ENCODE results near the gene FGFBP3.

Gene FGFBP3

GRCh38 chr10:91924212-91925021, 15.1 kb upstream of the FGFBP3 start:
- Histone ChIP-seq H3K27me3 (ENCODE audit: insufficient read depth, low read length) (no peaks in the 10 kb centered on the region), H3K79me2 (ENCODE audit: insufficient read depth, low read length) (peaks cover 56% of the 10 kb centered on the region), H3K9me3 (ENCODE audit: low read length) (no peaks in the 10 kb centered on the region), H2AFZ (ENCODE audit: low read length) (no peak overlapping the region), H3K4me3 (ENCODE audit: low read depth, low read length, poor library complexity, severe bottlenecking) (peak overlapping the region; percentile 98), H3K27ac (ENCODE audit: low read depth, low read length, poor library complexity, severe bottlenecking) (peak overlapping the region; percentile 71), H4K20me1 (ENCODE audit: insufficient read depth, low read length) (no peaks in the 10 kb centered on the region), H3K4me2 (ENCODE audit: low read length) (peak overlapping the region; percentile 80), H3F3A (ENCODE audit: insufficient read depth, low read length) (no peaks in the 10 kb centered on the region), H3K4me1 (ENCODE audit: insufficient read depth, low read length, severe bottlenecking) (peaks cover 25% of the 10 kb centered on the region), H3K9me2 (ENCODE audit: low read depth, low read length) (no peaks in the 10 kb centered on the region), H3K9ac (ENCODE audit: low read length) (peak overlapping the region; percentile 94), H3K36me3 (ENCODE audit: insufficient read depth, low read length) (0 out of 2 replicates have a peak, but pooled peaks cover 9% of the 10 kb centered on the region)
- TF ChIP-seq CTCF (IDR thresholded peaks at IDR 0.05; ENCODE audit: low read length) (no peak), EZH2 (IDR thresholded peaks at IDR 0.05; ENCODE audit: borderline replicate concordance, low read length) (no peak)

- 0 out of 2 replicates have a peak, but pooled peaks cover 9% of the 10 kb centered on the region for H3K36me3 ChIP-seq (ENCODE audit: insufficient read depth, low read length)
- no peaks in the 10 kb centered on the region for H3K9me2 ChIP-seq (ENCODE audit: low read depth, low read length)
- peak within 1 kb of the TSS; percentile 71 for H3K27ac ChIP-seq (ENCODE audit: low read depth, low read length, poor library complexity, severe bottlenecking)
- peaks cover 25% of the 10 kb centered on the region for H3K4me1 ChIP-seq (ENCODE audit: insufficient read depth, low read length, severe bottlenecking)
- H3K9ac ChIP-seq (ENCODE audit: low read length), result peak within 1 kb of the TSS; percentile 94
- H4K20me1 ChIP-seq (ENCODE audit: insufficient read depth, low read length), result no peaks in the 10 kb centered on the region
- H3K4me2 ChIP-seq (ENCODE audit: low read length), result peak within 1 kb of the TSS; percentile 80
- no peaks in the 10 kb centered on the region for H3K27me3 ChIP-seq (ENCODE audit: insufficient read depth, low read length)
- peak within 1 kb of the TSS; percentile 98 for H3K4me3 ChIP-seq (ENCODE audit: low read depth, low read length, poor library complexity, severe bottlenecking)
- H3K79me2 ChIP-seq (ENCODE audit: insufficient read depth, low read length), result peaks cover 48% of the 10 kb centered on the region
- no peaks in the 10 kb centered on the region for H3F3A ChIP-seq (ENCODE audit: insufficient read depth, low read length)
- TF ChIP-seq CTCF (IDR thresholded peaks at IDR 0.05; ENCODE audit: low read length) (no peak), EZH2 (IDR thresholded peaks at IDR 0.05; ENCODE audit: borderline replicate concordance, low read length) (no peak)
- no peak within 1 kb of the TSS for H2AFZ ChIP-seq (ENCODE audit: low read length)
- no peaks in the 10 kb centered on the region for H3K9me3 ChIP-seq (ENCODE audit: low read length)
Observed at GRCh38 chr10:91923371-91924211, 14.3 kb upstream of the FGFBP3 start, which contains the start of gene BTAF1. Gene BTAF1 (plus strand): TSS chr10:91923770. CDS start chr10:91924077, 307 bp downstream.

GRCh38 chr10:91919651-91920050, 10.4 kb upstream of the FGFBP3 start:
- Histone ChIP-seq H3K79me2 (ENCODE audit: insufficient read depth, low read length) (peaks cover 9% of the 10 kb centered on the region), H3K4me1 (ENCODE audit: insufficient read depth, low read length, severe bottlenecking) (peaks cover 10% of the 10 kb centered on the region), H3K4me3 (ENCODE audit: low read depth, low read length, poor library complexity, severe bottlenecking) (no peak overlapping the region), H3F3A (ENCODE audit: insufficient read depth, low read length) (no peaks in the 10 kb centered on the region), H3K36me3 (ENCODE audit: insufficient read depth, low read length) (no peaks in the 10 kb centered on the region), H3K27ac (ENCODE audit: low read depth, low read length, poor library complexity, severe bottlenecking) (no peak overlapping the region), H3K9ac (ENCODE audit: low read length) (no peak overlapping the region), H3K9me2 (ENCODE audit: low read depth, low read length) (no peaks in the 10 kb centered on the region), H2AFZ (ENCODE audit: low read length) (no peak overlapping the region), H3K4me2 (ENCODE audit: low read length) (no peak overlapping the region), H3K9me3 (ENCODE audit: low read length) (no peaks in the 10 kb centered on the region), H3K27me3 (ENCODE audit: insufficient read depth, low read length) (no peaks in the 10 kb centered on the region), H4K20me1 (ENCODE audit: insufficient read depth, low read length) (no peaks in the 10 kb centered on the region)
- no peak for TF ChIP-seq CTCF (IDR thresholded peaks at IDR 0.05; ENCODE audit: low read length)
- TF ChIP-seq EZH2 (IDR thresholded peaks at IDR 0.05; ENCODE audit: borderline replicate concordance, low read length), result no peak

Measured in OCI-LY1 (cell line).